HepG2 (cell line): ENCODE measurements around the gene TTLL13. TPM values are rescaled to one million over a fixed set of nuclear protein-coding genes. Genes with fewer than 3 reads are reported as not detected.
"Not testable (repeated sequence)": the region's sequence is repeated elsewhere in the genome, so short reads cannot be mapped to it uniquely, and the experiment has no call there.

Experiments
- ATAC-seq: fragments of 200-7000 bp; cut with Tn5 transposase; 3 replicates; pipeline ENCODE4 v1.9.1; 2020; ENCODE audit warnings: mild to moderate bottlenecking, moderate library complexity
- BruUV-seq: library from RNA; stranded (reverse); fragments of 400-500 nt; replicated peaks from 2 replicates; lab custom pipeline; 2021; lab: Mats Ljungman, UMichigan
- CTCF ChIA-PET: fragments of 300-600 bp; formaldehyde crosslinking; extraction: SDS; loops from one replicate; lab custom pipeline; 2021; ENCODE audit warnings: low total read pairs, inconsistent platforms, low intra/inter-chr PET ratio; lab: Yijun Ruan, JAX
- POLR2A ChIA-PET: fragments of 350-600 bp; sonication (Branson Sonifier 250); formaldehyde crosslinking; loops from one replicate; lab custom pipeline; 2020; ENCODE audit warnings: antibody characterized with exemption, inconsistent platforms; lab: Yijun Ruan, JAX
- DNase-seq: peaks from one replicate; pipeline ENCODE4 v3.0.0-alpha.2; 2015; ENCODE audit warnings: low spot score
- FAIRE-seq: peaks from 3 replicates; lab custom pipeline; 2011; peaks lifted over from hg19 to GRCh38; lab: Jason Lieb, UNC
- H2AFZ ChIP-seq: one replicate; pipeline ENCODE4 v1.6.1; 2011; ENCODE audit warnings: low read length, inconsistent platforms
- H3K27ac ChIP-seq: fragments of 300-600 bp; 3 replicates; pipeline ENCODE4 v1.8.0; 2011; ENCODE audit warnings: mixed run types, mild to moderate bottlenecking, mixed read lengths, low read length, inconsistent platforms; ENCODE audit not compliant: insufficient read depth; ENCODE audit errors: extremely low read length
- H3K27me3 ChIP-seq, 2 experiments: fragments of 200-600 bp in 1 of 2; 2 replicates in 1 of 2; 3 replicates in 1 of 2; pipeline versions ENCODE4 v1.6.0 to v1.8.0; 2011; ENCODE audit warnings: low read length in 2 of 2, mild to moderate bottlenecking in 2 of 2, moderate library complexity in 2 of 2, inconsistent platforms in 1 of 2; ENCODE audit not compliant: insufficient read depth in 2 of 2, control insufficient read depth in 1 of 2
- H3K36me3 ChIP-seq, 2 experiments: fragments of 200-600 bp in 1 of 2; replicated peaks in 1 of 2; 2 replicates in 1 of 2; 3 replicates in 1 of 2; pipeline versions ENCODE4 v1.5.1 to v1.8.0; 2011; ENCODE audit warnings: low read length in 2 of 2, inconsistent platforms in 1 of 2; ENCODE audit not compliant: insufficient read depth in 2 of 2, control insufficient read depth in 1 of 2
- H3K4me1 ChIP-seq: 2 replicates; pipeline ENCODE4 v1.5.1; 2012; ENCODE audit warnings: low read length, inconsistent platforms; ENCODE audit not compliant: insufficient read depth
- H3K4me2 ChIP-seq: 2 replicates; pipeline ENCODE4 v1.6.0; 2011; ENCODE audit warnings: low read depth, low read length, inconsistent platforms
- H3K4me3 ChIP-seq, 3 experiments: fragments of 200-600 bp in 1 of 3; sonication (generic), shearing (Covaris generic) in 1 of 3; replicated peaks in 1 of 3; 2 replicates each; pipeline ENCODE4 v1.5.1; 2011 to 2016; ENCODE audit warnings: low read length in 3 of 3, inconsistent platforms in 2 of 3, low read depth in 2 of 3, mild to moderate bottlenecking in 2 of 3, control low read depth in 1 of 3, mixed read lengths in 1 of 3; ENCODE audit not compliant: insufficient read depth in 1 of 3
- H3K79me2 ChIP-seq: one replicate; pipeline ENCODE4 v1.6.1; 2011; ENCODE audit warnings: low read length, inconsistent platforms; ENCODE audit not compliant: insufficient read depth
- H3K9ac ChIP-seq: 2 replicates; pipeline ENCODE4 v1.6.0; 2011; ENCODE audit warnings: mild to moderate bottlenecking, low read depth, low read length, inconsistent platforms; ENCODE audit not compliant: insufficient read depth
- H3K9me3 ChIP-seq: 2 replicates; pipeline ENCODE4 v1.5.1; 2012; ENCODE audit warnings: mild to moderate bottlenecking, low read length
- H4K20me1 ChIP-seq: 2 replicates; pipeline ENCODE4 v1.6.0; 2011; ENCODE audit warnings: inconsistent platforms, mild to moderate bottlenecking, low read length, moderate library complexity; ENCODE audit not compliant: insufficient read depth
- CEBPB ChIP-seq: IDR thresholded peaks from 2 replicates; pipeline ENCODE4 v1.6.1; 2011; ENCODE audit warnings: low read depth, low read length, improper control_type of control experiment, borderline replicate concordance
- NR2F2 ChIP-seq: IDR thresholded peaks from 2 replicates; pipeline ENCODE4 v1.6.1; 2012; ENCODE audit warnings: low read depth, inconsistent platforms, borderline replicate concordance
- SAP130 ChIP-seq: IDR thresholded peaks from 2 replicates; pipeline ENCODE4 v1.6.1; 2016; ENCODE audit warnings: low read depth
- TP53 ChIP-seq: sonication (generic); formaldehyde crosslinking; conservative IDR thresholded peaks from 2 replicates; pipeline ENCODE4 v1.4.0; 2020; ENCODE audit warnings: missing genetic modification reagents
- WGBS: methylation state at CpG from one replicate; pipeline ENCODE4 v1.1.6; 2017; ENCODE audit warnings: low lambda C conversion rate; 5-methylcytosine and 5-hydroxymethylcytosine counted together
- in situ Hi-C: cut with HindIII; loops from 2 replicates; pipeline ENCODE4 v1.10.0; 2017; ENCODE audit warnings: low pct_unique_long_range_greater_than_20kb; ENCODE audit not compliant: extremely low pct_ligation_motif_present
- intact Hi-C: fragments of 100-400 bp; cut with micrococcal nuclease; formaldehyde crosslinking; loops from one replicate; pipeline ENCODE4 v1.10.0; 2022; ENCODE audit not compliant: unreplicated experiment
- polyA plus RNA-seq, 8 experiments: library from polyadenylated mRNA; depleted of rRNA in 3 of 8; stranded (reverse) in 7 of 8; unstranded in 1 of 8; fragments of >200 nt; fragmentation: Illumina TruSeq in 4 of 8; extraction: Trizol in 4 of 8; gene quantifications; 2 replicates each; pipeline versions ENCODE4 v1.2.1 to v1.2.3, GENCODE V29; 2011 to 2016; ENCODE audit warnings: low read depth in 4 of 8, missing spikeins in 1 of 8, mixed read lengths in 1 of 8; ENCODE audit not compliant: insufficient read depth in 1 of 8
- total RNA-seq, 5 experiments: library from RNA; depleted of rRNA; stranded (reverse); fragments of >200 nt; fragmentation: Illumina TruSeq; extraction: Trizol; gene quantifications; 2 replicates each; pipeline ENCODE4 v1.2.3, GENCODE V29; 2016; ENCODE audit warnings: low read depth in 1 of 5

TTLL13 gene
- total and polyA plus RNA-seq, 2 of the 13 experiments (the other 11 are each of a cell fraction or from before 2014, with no cell fraction given): 0.07 to 0.29 TPM

DNA sequence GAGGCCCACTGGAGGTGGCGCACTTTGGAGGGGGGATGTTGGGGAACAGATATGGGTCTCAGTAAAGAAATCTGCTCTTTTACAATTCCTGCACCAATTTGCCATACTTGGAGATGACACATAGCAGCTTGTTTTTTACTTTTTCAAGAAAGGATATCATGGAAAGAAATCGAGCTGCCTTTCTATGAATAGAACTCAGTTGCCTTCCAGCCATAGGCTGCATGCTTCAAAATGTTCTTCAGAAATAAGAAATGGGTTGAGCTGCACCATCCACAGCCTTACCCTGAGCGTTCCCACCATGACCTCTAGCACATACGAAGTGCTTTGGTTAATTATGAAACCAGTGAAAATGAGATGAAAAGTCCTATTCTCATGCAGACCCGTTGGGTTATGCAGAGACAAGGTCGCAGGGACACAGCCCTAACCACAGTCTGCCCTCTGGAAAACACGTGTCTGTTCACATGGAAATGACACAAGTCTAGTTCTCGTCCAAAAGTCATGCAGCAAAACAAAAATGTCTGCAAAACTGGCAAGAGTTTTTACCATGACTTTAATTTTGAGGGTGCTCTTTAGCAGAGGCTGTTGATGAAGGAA lies 52.4 kb downstream of the TTLL13 start (continued):
- TF ChIP-seq NR2F2 (no peak), TP53 (CRISPR knock-in tag) (no peak)

GRCh38 chr15:90305355-90305754 lies 56.0 kb downstream of the TTLL13 start:
- CTCF ChIA-PET, ATAC-seq, H3K79me2 ChIP-seq, H3K9me3 ChIP-seq, H3K36me3 ChIP-seq, H3K4me3 ChIP-seq, POLR2A ChIA-PET, H3K9ac ChIP-seq, DNase-seq, BruUV-seq, FAIRE-seq, intact Hi-C loops, H4K20me1 ChIP-seq, H2AFZ ChIP-seq, H3K27me3 ChIP-seq, H3K4me2 ChIP-seq, H3K27ac ChIP-seq: not testable (repeated sequence)
- WGBS: 63% methylated on average over 14 of the region's 14 CpGs
- in situ Hi-C loops: loop anchor here (10.0 kb wide), 1 partner anchor 299 kb away; no protein-coding TSS in a partner anchor
- peaks cover 29% of the 10 kb centered on the region for H3K4me1 ChIP-seq

- no peak overlapping the region for H3K27ac ChIP-seq
- H3K4me1 ChIP-seq: peaks cover 27% of the 10 kb centered on the region
- H3K36me3 ChIP-seq: no peaks in the 10 kb centered on the region
- ChIA-PET POLR2A (no interaction called here), CTCF (no interaction called here)
- no peak for DNase-seq
- H4K20me1 ChIP-seq: no peaks in the 10 kb centered on the region
- H3K9me3 ChIP-seq: no peaks in the 10 kb centered on the region
- H3K9ac ChIP-seq: no peak overlapping the region
- no peak for ATAC-seq
- BruUV-seq: no TSS peak
- intact Hi-C loops (no loop called here), in situ Hi-C loops (loop anchor here (10.0 kb wide), 1 partner anchor 299 kb away; no protein-coding TSS in a partner anchor)
- no peak overlapping the region for H3K4me3 ChIP-seq
- H3K27me3 ChIP-seq: peaks cover 0 to 4% of the 10 kb centered on the region in 2 experiments; a peak in 2 of 5 replicates
- no peak for FAIRE-seq
- TF ChIP-seq SAP130 (CRISPR knock-in tag) (no peak), CEBPB (peak; percentile 27; the same call in 1 of the 2 replicates)
- H3K79me2 ChIP-seq: no peaks in the 10 kb centered on the region
- 43% methylated on average over 3 of the region's 3 CpGs for WGBS
- no peak overlapping the region for H3K4me2 ChIP-seq
- no peak overlapping the region for H2AFZ ChIP-seq
Measured at GRCh38 chr15:90305932-90306331, 56.6 kb downstream of the TTLL13 start.
